Measurements from ENCODE around the gene CCDC85A.

DNA sequence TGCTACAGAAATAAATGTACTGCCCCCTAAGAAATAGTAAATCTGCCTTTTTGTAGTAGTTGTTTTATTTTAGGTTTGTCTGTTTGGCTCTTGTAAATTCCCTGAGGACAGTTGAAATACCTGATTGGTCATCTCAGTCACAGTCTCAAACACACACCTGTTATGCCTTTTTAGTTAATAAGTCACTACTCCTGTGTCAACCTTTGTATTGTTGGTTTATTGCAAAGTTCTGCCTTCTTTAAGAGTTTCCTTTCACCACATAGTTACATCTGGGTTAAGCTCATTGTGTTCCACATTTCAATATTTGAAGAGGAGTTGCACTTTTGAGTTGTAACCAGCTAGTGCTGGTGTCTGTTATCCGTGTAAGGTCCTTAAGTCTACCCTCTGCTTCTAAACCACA, 198.7 kb downstream of the CCDC85A start:
- TF ChIP-seq POLR2A (IDR thresholded peaks at IDR 0.05) (no peak), EP300 (IDR thresholded peaks at IDR 0.05) (no peak), POLR2AphosphoS5 (IDR thresholded peaks at IDR 0.05) (no peak)
- TF ChIP-seq, protein P1, sequence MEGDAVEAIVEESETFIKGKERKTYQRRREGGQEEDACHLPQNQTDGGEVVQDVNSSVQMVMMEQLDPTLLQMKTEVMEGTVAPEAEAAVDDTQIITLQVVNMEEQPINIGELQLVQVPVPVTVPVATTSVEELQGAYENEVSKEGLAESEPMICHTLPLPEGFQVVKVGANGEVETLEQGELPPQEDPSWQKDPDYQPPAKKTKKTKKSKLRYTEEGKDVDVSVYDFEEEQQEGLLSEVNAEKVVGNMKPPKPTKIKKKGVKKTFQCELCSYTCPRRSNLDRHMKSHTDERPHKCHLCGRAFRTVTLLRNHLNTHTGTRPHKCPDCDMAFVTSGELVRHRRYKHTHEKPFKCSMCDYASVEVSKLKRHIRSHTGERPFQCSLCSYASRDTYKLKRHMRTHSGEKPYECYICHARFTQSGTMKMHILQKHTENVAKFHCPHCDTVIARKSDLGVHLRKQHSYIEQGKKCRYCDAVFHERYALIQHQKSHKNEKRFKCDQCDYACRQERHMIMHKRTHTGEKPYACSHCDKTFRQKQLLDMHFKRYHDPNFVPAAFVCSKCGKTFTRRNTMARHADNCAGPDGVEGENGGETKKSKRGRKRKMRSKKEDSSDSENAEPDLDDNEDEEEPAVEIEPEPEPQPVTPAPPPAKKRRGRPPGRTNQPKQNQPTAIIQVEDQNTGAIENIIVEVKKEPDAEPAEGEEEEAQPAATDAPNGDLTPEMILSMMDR (IDR thresholded peaks at IDR 0.05): no peak
